ENCODE data around the gene FAM186B.

Gene FAM186B

DNA sequence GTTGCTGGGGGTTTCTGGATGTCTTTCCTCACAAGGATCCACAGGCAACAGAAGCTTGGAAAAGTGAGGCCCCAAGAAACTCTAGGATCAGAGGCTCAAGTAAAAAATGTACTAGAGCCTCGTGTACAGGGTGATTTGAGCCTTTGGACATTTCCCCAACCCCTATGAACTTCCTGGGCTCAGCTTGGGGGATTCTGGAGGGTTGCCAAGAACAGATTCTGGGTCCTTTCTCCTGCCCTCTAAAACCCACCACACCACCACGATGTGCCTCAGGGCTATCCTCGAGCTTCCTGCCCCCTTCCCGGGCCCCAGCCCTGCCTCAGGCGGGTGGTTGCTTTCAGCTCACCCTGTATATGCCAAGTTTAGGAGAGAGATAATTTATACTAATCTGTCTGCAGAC is 583 bp downstream of the FAM186B start:
- no peak for DNase-seq

DNA sequence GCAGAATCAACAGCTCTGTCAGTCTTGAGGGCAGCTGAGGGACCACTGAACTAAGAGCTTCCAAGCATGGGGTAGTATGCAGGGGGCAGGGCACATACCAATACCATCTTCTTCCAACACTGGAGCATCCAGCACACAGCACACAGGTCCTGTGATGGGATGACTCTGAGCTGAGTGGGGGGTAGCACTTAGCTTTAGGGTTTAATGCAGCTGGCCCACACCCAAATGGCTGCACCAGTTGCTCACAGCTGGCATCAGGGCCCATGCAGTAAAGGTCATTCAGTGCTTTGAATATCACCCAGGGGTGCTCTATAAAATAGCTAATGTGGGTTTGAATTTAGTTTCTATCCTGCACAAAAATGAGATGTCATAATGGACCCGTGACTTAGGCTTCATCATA is 1.7 kb downstream of the FAM186B start:
- DNase-seq: no peak

DNA sequence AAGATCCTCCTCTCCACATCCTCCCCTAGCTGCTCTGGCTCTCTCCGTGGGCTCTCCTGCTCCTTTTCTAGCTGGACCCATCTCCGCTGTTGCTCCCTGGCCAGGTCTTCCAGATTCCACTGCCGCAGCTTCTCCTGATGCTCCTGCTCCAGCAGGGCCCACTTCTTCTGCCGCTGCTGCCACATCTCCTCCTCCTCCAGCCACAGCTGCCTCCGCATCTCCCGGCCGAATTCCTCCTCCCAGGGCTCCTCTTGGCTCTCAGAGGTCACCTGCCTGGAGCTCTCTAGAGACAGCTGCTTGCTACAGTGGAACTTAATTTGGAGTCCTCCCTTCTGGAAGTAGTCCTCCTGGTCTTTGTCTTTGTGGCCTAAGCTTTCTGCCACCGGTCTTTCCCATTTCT is 5.5 kb downstream of the FAM186B start:
- no peak for DNase-seq

DNA sequence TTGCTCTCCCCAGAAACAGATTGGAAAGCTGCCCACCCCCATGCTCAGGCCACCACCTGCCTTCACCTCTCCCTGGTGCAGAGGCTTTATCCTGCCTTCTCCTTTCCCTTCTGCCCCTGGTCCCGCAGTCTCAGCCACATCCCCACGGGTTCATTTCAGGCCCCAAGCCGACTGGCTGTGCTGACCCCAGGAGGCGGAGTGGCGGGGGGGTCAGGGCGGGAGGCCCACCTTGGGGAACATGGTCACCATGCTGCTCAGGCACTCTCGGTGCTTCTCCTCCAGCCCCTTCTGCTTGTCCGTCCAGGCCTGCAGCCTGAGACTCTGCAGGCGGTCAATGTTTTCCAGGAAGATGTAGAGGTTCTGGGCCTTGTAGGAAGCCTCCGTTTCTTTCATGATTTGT is 6.9 kb downstream of the FAM186B start:
- DNase-seq: no peak

DNA sequence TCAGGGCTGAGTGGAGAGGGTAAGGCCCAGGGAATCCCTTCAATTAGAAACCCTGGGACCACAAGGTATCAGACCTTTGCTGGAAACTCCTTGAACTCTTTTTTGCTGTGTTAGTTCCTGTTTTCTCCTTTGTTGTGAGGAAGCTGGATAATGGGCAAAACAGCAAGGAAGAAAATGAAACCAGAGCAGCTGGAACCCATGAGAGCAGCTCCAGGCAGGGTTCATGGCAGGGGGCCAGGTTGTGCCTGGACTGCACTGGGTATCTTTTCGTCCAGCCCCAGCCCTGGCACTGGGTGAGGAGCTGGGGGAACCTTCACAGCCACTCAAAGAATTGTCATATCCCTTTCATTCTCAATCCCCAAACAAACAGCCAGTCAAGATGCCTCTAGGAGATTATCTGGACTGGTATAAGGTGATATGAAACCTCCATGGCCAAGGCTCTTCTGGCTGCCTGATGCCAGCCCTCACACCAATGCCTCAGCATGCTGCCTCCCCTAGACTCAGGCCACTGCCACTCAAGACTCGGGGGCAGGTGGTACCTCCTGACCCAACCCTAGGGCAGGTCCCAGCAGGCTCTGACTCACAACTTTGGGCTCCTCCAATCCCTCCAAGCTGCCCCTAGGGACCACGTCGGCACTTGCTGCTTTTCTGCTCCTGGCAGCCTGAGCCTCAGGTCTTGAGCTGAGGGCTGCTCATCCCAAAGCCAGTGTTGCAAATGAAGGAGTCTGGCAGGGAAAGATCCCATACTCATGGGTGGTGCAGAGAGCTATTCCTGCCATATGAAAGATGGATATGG is 16.5 kb downstream of the FAM186B start:
- no peak for DNase-seq

DNA sequence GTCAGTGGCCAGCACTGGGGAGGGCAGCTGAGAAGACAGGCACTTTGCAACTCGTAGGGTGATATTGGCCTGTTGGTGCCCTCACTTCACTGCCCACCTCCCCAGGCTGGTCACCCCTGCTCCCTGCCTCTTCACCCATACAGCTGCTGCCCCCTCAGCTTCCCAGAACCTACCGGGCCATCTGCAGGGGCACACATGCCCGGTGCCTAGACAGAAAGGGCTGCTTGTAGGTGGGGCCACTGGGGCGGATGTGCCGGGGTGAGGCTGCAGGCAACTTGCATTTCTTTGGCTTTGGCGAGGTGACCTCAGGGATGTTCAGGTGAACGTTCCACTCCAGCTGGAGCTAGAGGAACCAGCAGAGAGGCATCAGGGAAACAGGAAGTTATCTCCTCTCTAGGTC is 17.2 kb downstream of the FAM186B start:
- no peak for DNase-seq

DNA sequence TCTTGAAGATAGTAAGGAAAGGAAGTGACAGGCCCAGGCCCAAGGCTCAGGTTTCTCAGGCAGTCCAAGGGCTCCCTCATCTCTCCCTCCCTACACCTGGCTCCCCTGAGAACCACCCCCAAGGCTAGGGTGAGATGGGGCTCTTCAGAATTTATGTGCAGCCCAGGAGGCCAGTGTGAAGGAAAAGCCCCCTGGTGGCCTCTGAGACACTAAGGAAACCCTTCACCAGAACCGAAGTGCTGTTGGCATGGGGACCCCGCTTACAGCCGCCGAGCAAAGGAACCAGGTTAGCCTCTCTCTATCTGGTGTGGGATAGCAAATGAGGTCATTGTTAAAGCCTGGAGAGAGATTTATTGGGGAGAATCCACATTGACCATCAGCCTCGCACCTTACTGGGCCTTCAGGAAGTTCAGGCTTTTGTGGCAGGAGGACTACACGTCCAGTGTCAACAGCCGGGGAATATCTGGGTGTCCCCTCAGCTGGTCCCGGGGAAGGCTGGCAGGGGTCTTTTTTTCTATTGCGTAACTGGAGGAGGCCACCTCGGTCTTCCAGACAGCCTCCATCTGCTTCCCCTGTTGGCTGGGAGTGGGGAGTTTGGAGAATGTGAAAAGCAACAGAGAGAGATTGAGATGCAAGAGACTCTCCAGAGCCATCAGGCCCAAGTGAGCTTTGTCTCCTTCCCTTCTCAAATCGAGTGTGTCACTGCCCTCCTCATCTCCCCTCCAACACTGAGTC is 18.1 kb downstream of the FAM186B start:
- DNase-seq: no peak

DNA sequence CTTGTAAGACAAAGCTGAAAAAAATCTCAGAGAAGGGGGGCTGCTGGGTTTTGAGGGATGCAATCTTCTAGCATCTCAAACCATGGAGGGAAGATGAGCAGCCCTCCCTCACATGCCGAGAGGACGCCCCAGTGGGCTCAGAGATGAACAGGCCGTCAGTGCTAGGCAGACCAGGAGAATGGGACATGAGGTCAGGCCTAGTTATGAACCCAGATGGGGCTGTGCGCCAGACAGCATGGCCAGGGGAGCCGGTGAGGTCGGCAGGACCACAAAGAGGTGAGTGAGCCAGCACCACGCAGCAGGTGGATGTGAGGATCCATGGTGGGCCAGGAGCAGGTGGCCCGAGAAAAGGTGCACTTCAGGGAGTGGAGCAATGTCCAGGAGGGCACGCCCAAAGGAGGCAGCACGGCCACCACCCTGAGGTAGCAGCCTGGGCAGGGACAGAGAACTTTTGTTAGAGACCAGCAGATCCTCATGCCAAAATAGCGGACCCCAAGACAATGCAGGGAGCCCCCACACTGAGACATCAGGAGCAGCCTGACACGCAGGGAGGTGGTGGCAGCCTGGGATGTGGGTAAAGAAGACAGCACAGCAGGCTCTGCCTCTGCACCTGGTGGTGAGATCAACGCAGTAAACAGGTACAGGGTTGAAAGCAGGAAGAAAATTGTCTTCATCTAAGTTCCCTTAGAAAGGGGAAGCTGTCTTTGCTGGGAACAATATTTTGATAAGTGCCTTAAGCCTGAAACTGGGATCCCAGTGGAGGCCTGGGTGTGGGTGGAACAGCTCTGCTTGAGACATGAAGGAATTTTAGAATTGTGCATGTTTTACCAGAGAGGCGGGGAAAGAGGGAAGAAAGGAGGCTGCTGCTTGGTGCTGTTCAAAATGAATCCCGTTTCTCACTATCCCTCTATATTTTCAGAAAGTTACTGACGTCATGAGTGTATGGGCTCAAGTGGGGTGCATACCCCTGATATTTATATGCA is 19.7 kb downstream of the FAM186B start:
- DNase-seq: no peak

DNA sequence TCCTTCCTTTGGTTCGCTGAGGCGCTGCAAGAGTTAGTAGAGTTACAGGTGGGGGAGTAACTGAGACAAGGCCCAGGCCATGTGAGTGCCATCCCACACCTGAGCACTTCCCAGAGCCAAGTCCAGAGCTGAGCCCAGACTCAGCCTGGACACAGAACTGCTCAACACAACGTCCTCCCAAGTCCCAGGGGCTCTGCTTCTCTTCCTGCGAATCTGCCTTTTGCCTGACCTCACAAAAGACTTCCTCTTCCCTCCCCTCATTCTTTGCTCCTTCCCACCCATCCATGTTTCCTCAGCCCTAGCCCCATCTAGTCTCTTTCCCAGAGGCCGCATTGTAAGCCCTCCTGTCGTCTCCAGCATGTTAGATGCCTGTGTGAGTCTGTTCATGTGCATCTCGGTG is 20.8 kb downstream of the FAM186B start:
- no peak for DNase-seq

DNA sequence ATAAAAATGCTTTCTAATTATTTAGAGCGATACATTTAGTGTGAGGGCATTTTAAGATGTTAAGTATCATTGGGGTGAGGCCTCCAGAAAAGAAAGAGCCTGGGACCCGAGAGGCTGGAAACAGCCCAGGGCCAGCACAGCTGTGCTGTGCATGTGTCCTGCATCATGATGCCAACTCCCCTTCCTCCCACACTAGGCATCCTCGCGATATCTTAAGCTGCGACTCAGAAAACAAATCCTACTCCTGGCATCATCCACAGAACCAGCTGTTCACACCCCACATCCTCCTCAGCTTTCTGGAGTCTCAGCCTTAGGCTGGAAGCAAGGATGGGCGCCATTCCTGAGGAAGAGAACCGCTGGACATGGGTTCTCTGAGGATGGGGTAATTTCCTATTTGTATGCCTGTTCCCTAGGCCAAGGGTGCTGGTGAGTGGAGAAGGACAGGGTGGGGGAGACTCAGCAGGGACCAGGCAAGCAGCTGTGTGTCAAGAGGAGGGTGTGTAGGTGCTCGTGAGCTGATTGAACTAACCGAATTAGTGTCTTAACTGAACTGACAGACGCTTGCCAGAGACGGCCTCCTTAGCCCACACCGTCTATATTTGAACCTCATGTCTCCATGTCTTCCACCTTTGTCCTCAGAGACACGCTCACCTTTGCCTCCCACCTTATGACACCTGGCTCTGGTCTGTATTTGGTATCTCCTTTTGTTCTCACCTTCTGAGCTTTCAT is 21.9 kb downstream of the FAM186B start:
- no peak for DNase-seq

DNA sequence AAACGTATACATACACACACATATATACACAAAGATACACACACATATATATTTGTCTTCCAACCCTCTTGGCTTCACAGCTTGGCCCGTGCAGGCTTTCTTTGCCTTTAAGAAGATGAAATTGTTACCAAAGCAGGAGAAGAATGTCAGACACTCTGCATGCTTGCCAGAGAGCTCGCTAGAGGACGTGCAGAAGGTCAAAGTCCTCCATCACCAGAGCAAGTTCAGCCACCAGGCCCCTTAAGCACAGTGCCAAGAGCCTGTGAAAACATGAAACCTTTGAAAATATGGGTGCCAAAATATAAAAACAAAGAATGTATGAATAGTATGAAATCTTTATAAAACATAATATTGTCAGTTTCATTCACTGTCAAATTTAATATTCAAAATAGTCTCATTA is 22.6 kb downstream of the FAM186B start:
- DNase-seq: no peak

DNA sequence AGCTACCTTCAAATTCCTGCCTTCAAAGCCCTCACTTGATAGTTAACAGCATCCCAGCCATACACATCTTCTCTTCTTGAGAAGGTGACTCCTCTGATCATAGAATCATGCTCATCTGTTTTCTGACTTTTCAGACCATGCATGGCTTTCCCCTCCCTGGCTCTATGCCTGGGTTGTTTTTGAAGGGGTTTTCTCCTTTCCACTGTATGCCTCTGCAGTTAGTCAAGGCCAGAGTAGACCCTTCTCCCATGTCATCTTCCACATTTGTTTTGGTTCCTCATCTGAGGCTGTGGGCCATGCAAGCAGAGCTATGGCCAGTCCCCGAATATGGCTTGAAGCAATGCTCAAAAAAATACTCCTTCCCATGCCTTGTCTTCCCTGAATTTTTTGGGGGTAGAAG is 23.2 kb downstream of the FAM186B start:
- DNase-seq: no peak

DNA sequence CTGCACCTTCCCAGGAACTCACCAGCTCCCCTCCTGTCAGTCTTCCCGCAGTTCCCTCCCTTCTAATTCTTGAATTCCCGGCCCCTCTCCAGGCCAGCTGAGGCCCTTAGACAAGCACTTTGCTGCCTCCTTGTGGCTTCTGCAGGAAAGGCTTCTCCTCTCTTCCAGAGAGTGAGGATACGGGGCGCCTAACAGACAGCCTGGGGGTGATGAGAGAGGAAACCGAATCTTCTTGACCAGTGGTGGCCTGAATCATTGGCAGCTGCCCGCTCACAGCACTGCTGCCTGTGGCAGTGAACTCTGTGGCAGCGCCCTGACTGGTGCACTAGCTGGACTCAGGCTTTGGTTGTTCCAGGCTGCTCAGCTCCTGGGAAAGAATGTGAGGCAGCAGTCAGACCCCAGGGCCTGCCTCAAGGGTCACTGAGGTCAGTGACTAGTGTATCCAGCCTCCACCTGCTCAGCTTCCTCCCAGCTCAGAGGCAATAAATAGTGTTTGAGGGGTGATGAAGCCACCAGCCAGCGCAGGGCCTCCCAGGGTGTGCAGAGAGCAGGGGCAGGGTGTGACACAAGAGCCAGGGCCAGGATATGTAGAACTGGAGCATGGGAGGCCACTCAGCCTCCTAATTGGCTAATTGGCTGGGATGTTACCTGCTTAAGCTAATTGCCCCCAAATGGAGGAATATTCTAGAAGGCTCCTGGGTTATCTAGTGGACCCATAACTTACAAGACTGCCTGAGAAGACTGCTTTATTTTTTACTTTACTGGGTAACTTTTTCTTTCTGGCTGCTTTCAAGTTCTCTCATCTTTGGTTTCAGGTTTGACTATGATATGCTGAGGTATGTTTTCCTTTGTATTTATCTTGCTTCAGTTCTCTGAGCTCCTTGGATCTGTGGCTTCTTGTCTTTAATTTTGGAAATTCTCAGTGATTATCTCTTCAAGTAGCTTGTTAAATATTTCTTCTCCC is 24.6 kb downstream of the FAM186B start:
- DNase-seq: peak; percentile 75

DNA sequence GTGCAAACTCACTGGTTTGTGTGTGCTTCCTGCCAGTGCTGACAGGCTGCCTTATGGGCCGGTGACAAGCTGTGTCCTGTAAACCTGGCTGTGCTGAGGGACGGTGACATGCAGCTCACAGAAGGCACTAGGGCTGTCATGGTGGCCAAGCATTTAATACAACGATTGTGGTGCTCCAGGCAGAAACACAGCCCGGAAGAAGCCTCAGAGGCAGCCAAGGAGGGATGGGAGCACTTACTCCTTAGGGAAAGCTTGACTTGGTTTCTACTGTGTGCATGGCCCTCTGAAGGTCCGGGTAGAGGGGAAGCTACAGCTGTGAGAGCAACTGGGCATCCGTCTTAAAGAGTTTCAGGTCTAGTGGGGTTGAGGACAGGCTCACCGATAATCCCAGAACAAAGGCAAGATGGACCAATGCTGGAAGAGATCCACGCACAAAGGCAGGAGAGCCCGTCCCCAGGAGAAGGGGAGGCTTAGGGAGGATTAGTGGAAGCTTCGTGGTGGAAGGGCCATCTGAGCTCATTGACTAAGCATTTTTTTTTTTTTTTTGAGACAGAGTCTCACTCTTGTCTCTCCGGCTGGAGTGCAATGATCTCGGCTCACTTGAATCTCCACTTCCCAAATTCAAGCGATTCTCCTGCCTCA is 26.8 kb downstream of the FAM186B start:
- DNase-seq: no peak

DNA sequence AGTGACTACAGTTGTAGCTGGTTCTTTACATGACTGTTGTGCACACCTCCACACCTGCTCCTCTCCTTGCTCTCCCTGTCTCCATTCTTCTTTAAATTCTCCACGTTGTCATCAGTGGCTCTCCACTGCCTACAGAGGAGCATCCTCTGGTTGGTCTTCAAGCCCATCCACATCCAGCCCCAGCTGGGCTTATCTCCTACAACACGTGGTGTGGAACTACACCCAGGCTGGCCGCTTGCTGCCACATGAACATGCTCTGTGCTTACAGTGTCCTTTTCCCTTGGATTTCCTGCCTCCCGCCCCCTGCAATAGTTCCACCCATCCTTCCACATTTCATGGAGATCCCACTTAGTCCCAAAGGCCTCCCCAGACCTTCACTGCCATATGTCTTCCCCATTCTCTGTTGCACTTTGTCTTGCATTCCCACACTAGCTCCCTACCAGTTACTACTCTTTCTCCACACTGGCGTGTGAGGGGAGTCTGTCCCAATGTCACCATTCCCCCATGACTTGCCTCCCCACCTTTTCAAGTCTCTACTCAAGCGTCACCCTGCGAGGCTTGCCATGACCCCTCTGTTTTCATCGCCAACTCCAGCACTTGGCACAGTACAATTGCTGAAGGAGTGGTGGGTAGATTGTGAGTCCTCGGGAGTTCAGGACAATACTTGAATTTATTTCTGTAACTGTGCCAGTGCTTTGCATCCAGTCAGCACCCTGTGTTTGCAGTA is 27.7 kb downstream of the FAM186B start:
- no peak for DNase-seq

DNA sequence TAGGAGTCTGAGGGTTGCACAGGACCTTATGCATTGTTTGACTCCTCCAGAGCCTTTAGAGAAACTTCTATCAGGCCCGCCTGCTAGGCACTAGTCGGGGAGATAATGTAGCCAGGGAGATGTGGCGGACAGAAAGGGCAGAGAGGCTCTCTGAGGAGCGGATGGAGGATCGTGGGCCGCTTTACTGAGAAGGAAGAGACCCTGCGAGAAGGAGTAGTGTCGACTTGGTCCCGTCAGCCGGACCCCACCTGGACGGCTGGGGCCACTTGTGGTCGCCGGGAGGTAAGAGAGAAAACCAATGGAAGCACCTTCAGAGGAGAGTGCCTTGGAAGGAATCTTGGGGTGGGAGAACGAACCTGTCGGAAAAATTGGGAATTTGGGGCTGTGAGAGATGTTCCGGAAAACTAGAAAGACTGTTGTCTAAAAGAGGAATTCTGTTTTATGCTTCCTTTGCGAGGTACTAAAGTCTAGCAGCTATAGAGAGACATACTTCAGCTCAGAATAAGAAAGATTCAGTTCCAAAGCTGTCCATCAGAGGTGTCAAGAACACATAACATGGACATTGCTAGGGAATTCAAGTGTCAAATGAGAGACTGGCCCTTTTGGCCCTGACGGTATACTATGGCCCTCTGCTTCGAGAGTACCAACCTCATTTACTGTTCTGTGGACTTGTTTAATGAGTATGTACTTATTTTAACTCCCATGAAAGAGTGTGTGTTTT is 36.8 kb downstream of the FAM186B start:
- no peak for DNase-seq

DNA sequence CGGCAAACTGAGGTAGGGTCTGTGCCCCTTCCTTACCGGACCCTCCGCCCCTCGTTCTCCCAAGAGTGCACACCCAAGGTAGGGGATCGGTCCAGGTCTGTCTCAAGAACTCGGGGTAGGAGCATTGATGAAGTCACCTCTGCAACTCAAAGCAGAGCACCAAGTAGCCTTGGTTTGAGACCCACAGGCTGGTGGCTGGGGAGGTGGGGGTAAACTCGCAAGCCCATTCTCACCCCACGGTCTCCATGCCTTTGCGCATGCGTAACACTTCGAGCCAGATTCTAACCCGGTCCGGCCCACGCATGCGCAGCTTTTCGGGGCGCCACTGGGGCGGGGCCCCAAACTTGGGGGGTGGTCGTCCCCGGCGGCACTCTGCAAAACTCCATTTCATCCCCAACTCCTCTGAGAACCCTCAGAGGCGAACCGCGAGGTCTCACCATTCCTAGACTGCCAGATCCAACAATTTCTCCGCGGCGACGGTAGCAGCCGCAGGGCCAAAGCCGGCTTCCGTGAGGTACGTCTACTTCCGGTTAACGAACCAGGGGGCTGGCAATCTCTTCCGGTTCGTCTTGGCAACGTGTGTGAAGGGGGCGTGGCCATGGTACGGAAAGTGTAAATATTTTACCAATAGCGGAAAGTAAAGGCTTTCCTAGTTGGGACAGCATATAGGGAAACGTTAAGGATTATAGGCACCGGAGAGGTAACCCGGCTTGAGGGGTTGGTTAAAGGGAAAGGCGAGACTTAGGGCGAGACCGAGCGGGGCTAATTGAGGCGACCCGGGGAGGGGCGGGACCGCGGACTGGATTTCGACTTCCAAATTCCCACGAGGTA is 37.6 kb downstream of the FAM186B start, which contains the start of gene MCRS1:
Gene MCRS1, minus strand, starts transcription at position 532 of the 831 bp plus-strand sequence. CDS start 1,411 bp downstream, outside the sequence.
- peak; percentile 85 for DNase-seq

DNA sequence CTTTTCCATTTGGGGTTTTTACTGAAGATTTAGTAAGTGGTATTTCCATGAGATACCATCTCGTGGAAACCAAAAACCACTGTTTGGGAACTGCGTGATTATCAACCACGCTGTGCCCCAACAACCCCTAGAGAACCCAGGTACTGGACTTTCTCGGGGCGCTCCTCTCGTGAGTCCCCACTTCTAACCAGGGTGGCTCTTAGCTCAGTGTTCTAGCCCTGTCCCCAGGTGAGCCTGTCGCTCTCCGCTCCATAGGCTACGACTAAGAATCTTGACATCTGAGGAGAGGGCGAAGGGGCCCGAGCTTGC is 38.2 kb downstream of the FAM186B start:
- DNase-seq: no peak

DNA sequence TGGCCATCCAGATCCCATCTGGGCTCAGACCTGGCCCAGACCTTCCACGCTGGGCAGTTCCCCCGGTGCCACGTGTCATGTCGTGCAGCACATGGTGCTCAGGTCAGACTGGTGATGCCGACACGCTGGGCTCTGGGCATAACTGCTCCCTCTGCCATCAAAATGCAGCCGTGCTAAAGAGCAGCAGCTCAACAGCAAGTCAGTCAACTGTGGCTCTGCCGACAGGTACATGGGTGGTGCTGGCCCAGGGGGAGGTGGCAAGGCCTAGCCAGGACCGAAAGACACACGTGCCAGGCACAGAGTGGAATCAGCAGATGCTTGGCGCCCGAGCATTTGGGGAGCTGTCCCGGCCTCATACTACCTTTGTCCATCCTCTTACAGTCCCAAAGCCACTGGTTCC is 39.1 kb downstream of the FAM186B start:
- no peak for DNase-seq
